SK-N-MC (cell line): ENCODE measurements around the gene CAPN12.

Source experiments
- EZH2 ChIP-seq: fragments of 200-600 bp; sonication (generic); IDR thresholded peaks from one replicate; pipeline ENCODE4 v1.6.1; 2017; ENCODE audit warnings: antibody characterized with exemption
- FOXP2 ChIP-seq: optimal IDR thresholded peaks from 2 replicates; pipeline ENCODE3; 2011; ENCODE audit warnings: mild to moderate bottlenecking, moderate library complexity; ENCODE audit not compliant: insufficient read depth; ENCODE audit errors: extremely low read length, control extremely low read depth
- POLR2AphosphoS5 ChIP-seq: IDR thresholded peaks from 2 replicates; pipeline ENCODE4 v1.6.1; 2012; ENCODE audit warnings: mild to moderate bottlenecking, low read depth, low read length, borderline replicate concordance

DNA sequence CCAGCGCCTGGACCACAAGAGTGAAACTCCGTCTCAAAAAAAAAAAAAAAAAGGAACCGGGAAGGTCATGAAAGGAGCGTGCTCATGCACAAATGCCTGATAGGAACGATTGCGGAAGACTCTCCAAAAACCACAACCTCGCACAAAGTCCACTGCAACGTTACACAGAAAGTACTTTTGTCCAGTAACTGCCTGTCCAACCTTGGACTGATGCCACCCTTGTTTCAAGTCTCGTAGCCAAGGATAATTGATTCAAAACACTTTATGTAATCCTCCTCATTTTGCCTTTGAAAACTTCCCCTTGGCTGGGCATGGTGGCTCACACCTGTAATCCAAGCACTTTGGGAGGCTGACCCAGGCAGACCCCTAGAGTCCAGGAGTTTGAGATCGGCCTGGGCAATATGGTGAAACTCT lies 15.3 kb upstream of the CAPN12 start:
- TF ChIP-seq EZH2 (no peak), POLR2AphosphoS5 (no peak), FOXP2 (no peak)
